ENCODE results near the gene KCNH1. TPM values are rescaled to one million over a fixed set of nuclear protein-coding genes. Genes with fewer than 3 reads are reported as not detected.

KCNH1 gene
- total RNA-seq, 1 donor from 2014 or later: 0.21 TPM

- Mint-ChIP-seq H3K27ac (ENCODE audit: unreplicated experiment) (no peak overlapping the region), H3K9me3 (no peaks in the 10 kb centered on the region), H3K36me3 (ENCODE audit: low read depth) (no peaks in the 10 kb centered on the region), H3K4me3 (no peak overlapping the region), H3K27me3 (ENCODE audit: low read depth) (no peaks in the 10 kb centered on the region), H3K4me1 (peaks cover 5% of the 10 kb centered on the region)
- no peak for TF ChIP-seq CTCF (conservative IDR thresholded peaks at IDR 0.05)
- DNase-seq (ENCODE audit: low read depth, low spot score): no peak
Observed at GRCh38 chr1:210647406-210648333, 486.3 kb downstream of the KCNH1 start.

DNA sequence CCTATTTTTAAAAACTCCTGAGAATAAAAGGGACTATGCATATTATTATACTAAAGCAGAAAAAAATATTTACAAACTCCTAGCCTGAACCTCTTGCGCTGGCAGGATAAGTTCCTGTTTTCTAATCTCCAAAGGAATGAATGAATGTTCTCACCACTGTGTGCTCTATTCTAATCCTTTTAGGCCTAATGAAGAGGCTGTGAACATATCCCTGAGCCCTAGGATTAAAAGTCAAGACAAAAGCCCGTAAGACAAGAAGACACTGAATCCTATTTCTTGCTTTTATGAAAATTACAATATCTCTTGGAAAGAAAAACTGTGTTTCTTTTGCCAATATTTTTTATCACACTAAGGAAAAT, 487.7 kb downstream of the KCNH1 start:
- TF ChIP-seq CTCF (conservative IDR thresholded peaks at IDR 0.05): no peak
- Mint-ChIP-seq H3K27me3 (ENCODE audit: low read depth) (no peaks in the 10 kb centered on the region), H3K4me3 (no peak overlapping the region), H3K27ac (ENCODE audit: unreplicated experiment) (no peak overlapping the region), H3K4me1 (peaks cover 5% of the 10 kb centered on the region), H3K9me3 (no peaks in the 10 kb centered on the region), H3K36me3 (ENCODE audit: low read depth) (no peaks in the 10 kb centered on the region)
- DNase-seq (ENCODE audit: low read depth, low spot score): no peak

GRCh38 chr1:210645582-210646257, 488.2 kb downstream of the KCNH1 start:
- Mint-ChIP-seq H3K4me1 (peaks cover 5% of the 10 kb centered on the region), H3K36me3 (ENCODE audit: low read depth) (no peaks in the 10 kb centered on the region), H3K9me3 (no peaks in the 10 kb centered on the region), H3K27ac (ENCODE audit: unreplicated experiment) (no peak overlapping the region), H3K4me3 (no peak overlapping the region), H3K27me3 (ENCODE audit: low read depth) (no peaks in the 10 kb centered on the region)
- no peak for DNase-seq (ENCODE audit: low read depth, low spot score)
- no peak for TF ChIP-seq CTCF (conservative IDR thresholded peaks at IDR 0.05)

DNA sequence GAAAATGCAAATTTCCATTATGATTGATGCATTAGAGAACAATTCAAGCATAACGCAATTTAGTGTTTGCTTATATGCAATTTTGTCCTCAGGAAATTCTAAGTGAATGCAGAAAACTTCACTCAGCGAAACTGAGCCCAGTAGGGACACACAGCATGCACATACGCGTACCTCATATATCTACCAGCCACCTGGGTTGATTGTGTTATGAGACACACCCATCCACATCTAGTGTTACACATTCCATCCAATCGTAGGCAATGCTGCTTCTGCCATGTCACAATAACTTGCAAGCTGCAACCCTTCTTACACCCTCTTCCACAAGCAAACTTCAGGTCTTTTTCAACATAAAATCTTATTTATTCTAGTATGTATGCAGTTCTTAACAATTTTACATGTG, 492.4 kb downstream of the KCNH1 start:
- no peak for DNase-seq (ENCODE audit: low read depth, low spot score)
- TF ChIP-seq CTCF (conservative IDR thresholded peaks at IDR 0.05): no peak
- no peaks in the 10 kb centered on the region for H3K9me3 Mint-ChIP-seq
- H3K4me3 Mint-ChIP-seq: no peak overlapping the region
- peaks cover 5% of the 10 kb centered on the region for H3K4me1 Mint-ChIP-seq
- no peaks in the 10 kb centered on the region for H3K27me3 Mint-ChIP-seq (ENCODE audit: low read depth)
- H3K36me3 Mint-ChIP-seq (ENCODE audit: low read depth): no peaks in the 10 kb centered on the region
- H3K27ac Mint-ChIP-seq (ENCODE audit: unreplicated experiment): no peak overlapping the region

DNA sequence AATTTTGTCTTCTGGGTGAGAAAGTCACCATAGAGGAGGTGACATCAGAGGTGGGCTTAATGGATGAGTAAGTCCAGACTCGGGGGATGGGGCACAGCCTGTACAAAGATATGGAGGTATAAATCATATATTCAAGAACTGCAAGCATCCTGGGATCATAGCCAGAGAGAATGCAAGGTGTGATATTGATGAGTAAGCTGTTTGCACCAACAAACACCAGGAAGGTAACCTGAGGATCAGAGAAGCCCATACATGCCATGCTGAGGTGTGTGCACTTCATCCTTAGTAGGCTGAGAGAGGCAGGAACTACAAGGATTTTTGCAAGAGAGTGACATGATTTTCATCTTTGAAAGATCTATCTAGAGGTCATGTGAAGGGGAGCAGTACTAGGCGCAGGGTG, 498.8 kb downstream of the KCNH1 start:
- no peaks in the 10 kb centered on the region for H3K27me3 Mint-ChIP-seq (ENCODE audit: low read depth)
- DNase-seq (ENCODE audit: low read depth, low spot score): no peak
- no peaks in the 10 kb centered on the region for H3K4me1 Mint-ChIP-seq
- H3K9me3 Mint-ChIP-seq: no peaks in the 10 kb centered on the region
- H3K4me3 Mint-ChIP-seq: no peak overlapping the region
- TF ChIP-seq CTCF (conservative IDR thresholded peaks at IDR 0.05): no peak
- no peaks in the 10 kb centered on the region for H3K36me3 Mint-ChIP-seq (ENCODE audit: low read depth)
- H3K27ac Mint-ChIP-seq (ENCODE audit: unreplicated experiment): no peak overlapping the region

Data from neural crest cell (in vitro differentiated cells).